GM23338 (cell line): ENCODE measurements around the gene JCHAIN. TPM values are rescaled to one million over a fixed set of nuclear protein-coding genes. Genes with fewer than 3 reads are reported as not detected.

Experiments
- ATAC-seq: fragments of 200-7000 bp; cut with Tn5 transposase; 3 replicates; pipeline ENCODE4 v1.9.1; 2020
- DNase-seq: peaks from one replicate; pipeline ENCODE4 v3.0.0-alpha.2; 2015; ENCODE audit warnings: low spot score
- H2AFZ ChIP-seq: fragments of 200-600 bp; sonication (generic); 2 replicates; pipeline ENCODE4 v1.8.0; 2016; ENCODE audit warnings: antibody characterized with exemption, mild to moderate bottlenecking, moderate library complexity
- H3F3A ChIP-seq: fragments of 200-600 bp; sonication (generic); replicated peaks from 2 replicates; pipeline ENCODE4 v1.8.0; 2017; ENCODE audit warnings: antibody characterized with exemption, mixed run types, low read depth
- H3K27ac ChIP-seq: fragments of 200-600 bp; sonication (generic); 2 replicates; pipeline ENCODE4 v1.6.1; 2016; ENCODE audit warnings: low read depth
- H3K27me3 ChIP-seq: fragments of 200-600 bp; sonication (generic); 2 replicates; pipeline ENCODE4 v1.8.0; 2016; ENCODE audit warnings: mild to moderate bottlenecking, mixed run types, moderate library complexity; ENCODE audit not compliant: insufficient read depth
- H3K36me3 ChIP-seq: fragments of 200-600 bp; sonication (generic); 2 replicates; pipeline ENCODE4 v1.8.0; 2016; ENCODE audit warnings: mild to moderate bottlenecking; ENCODE audit not compliant: insufficient read depth
- H3K4me1 ChIP-seq: fragments of 200-600 bp; sonication (generic); 2 replicates; pipeline ENCODE4 v1.8.0; 2016; ENCODE audit warnings: mild to moderate bottlenecking, moderate library complexity; ENCODE audit not compliant: insufficient read depth
- H3K4me2 ChIP-seq: fragments of 200-600 bp; sonication (generic); 2 replicates; pipeline ENCODE4 v1.7.1; 2017; ENCODE audit warnings: mixed run types
- H3K4me3 ChIP-seq: fragments of 200-600 bp; sonication (generic); 2 replicates; pipeline ENCODE4 v1.6.1; 2016; ENCODE audit warnings: mixed run types
- H3K79me2 ChIP-seq: fragments of 200-600 bp; sonication (generic); replicated peaks from 2 replicates; pipeline ENCODE4 v1.8.0; 2017; ENCODE audit warnings: mild to moderate bottlenecking; ENCODE audit not compliant: insufficient read depth
- H3K9me2 ChIP-seq: fragments of 200-600 bp; sonication (generic); 2 replicates; pipeline ENCODE4 v1.8.0; 2017; ENCODE audit not compliant: insufficient read depth
- H4K20me1 ChIP-seq: fragments of 200-600 bp; sonication (generic); replicated peaks from 2 replicates; pipeline ENCODE4 v1.8.0; 2017; ENCODE audit warnings: mild to moderate bottlenecking; ENCODE audit not compliant: insufficient read depth
- H3K27ac Mint-ChIP-seq: 2 replicates; pipeline ENCODE4 v1.8.0; 2020; ENCODE audit warnings: inconsistent platforms, mild to moderate bottlenecking, moderate library complexity, mixed read lengths
- H3K27me3 Mint-ChIP-seq: 3 replicates; pipeline ENCODE4 v1.8.0; 2022; ENCODE audit warnings: low read depth, mild to moderate bottlenecking, moderate library complexity, mixed read lengths, inconsistent platforms; ENCODE audit not compliant: insufficient read depth, poor library complexity
- H3K36me3 Mint-ChIP-seq: 3 replicates; pipeline ENCODE4 v1.8.0; 2021; ENCODE audit warnings: low read depth, mild to moderate bottlenecking, inconsistent platforms, moderate library complexity, mixed read lengths
- H3K4me1 Mint-ChIP-seq: 3 replicates; pipeline ENCODE4 v1.8.0; 2020; ENCODE audit warnings: mild to moderate bottlenecking, inconsistent platforms, mixed read lengths
- H3K4me3 Mint-ChIP-seq: 3 replicates; pipeline ENCODE4 v1.8.0; 2021; ENCODE audit warnings: moderate library complexity, mild to moderate bottlenecking, inconsistent platforms, mixed read lengths
- H3K9me3 Mint-ChIP-seq: 3 replicates; pipeline ENCODE4 v1.8.0; 2020; ENCODE audit warnings: moderate library complexity, mild to moderate bottlenecking, inconsistent platforms, mixed read lengths
- CREB1 ChIP-seq: fragments of 250-450 bp; sonication (Bioruptor Pico); IDR thresholded peaks from 2 replicates; pipeline ENCODE4 v1.5.0; 2020; ENCODE audit warnings: low read depth, mild to moderate bottlenecking, moderate library complexity
- EZH2phosphoT487 ChIP-seq: fragments of 200-600 bp; sonication (generic); IDR thresholded peaks from one replicate; pipeline ENCODE4 v1.8.1; 2018; ENCODE audit warnings: antibody characterized with exemption; ENCODE audit not compliant: unreplicated experiment
- JUNB ChIP-seq: IDR thresholded peaks from one replicate; pipeline ENCODE4 v1.6.1; 2016; ENCODE audit warnings: antibody characterized with exemption; ENCODE audit not compliant: unreplicated experiment
- POLR2AphosphoS5 ChIP-seq: IDR thresholded peaks from 2 replicates; pipeline ENCODE4 v1.6.1; 2016; ENCODE audit warnings: antibody characterized with exemption, low read depth
- STAT1 ChIP-seq: IDR thresholded peaks from one replicate; pipeline ENCODE4 v1.6.1; 2016; ENCODE audit warnings: antibody characterized with exemption; ENCODE audit not compliant: unreplicated experiment
- ZNF114 ChIP-seq: fragments of 250-450 bp; sonication (Bioruptor Pico); IDR thresholded peaks from 2 replicates; pipeline ENCODE4 v1.5.0; 2020; ENCODE audit warnings: mild to moderate bottlenecking, moderate library complexity
- ZNF331 ChIP-seq: fragments of 250-450 bp; sonication (Bioruptor Pico); IDR thresholded peaks from 2 replicates; pipeline ENCODE4 v1.5.0; 2020; ENCODE audit warnings: low read depth, mild to moderate bottlenecking, moderate library complexity
- polyA plus RNA-seq: library from polyadenylated mRNA; unstranded; fragments of >200 nt; fragmentation: Nextera tagmentation; extraction: Ambion mirVana; gene quantifications from 2 replicates; pipeline ENCODE4 v1.2.1, GENCODE V29; 2016
- total RNA-seq: library from RNA; depleted of rRNA; stranded (reverse); fragments of >200 nt; shearing (Covaris generic); gene quantifications from 2 replicates; pipeline ENCODE4 v1.2.3, GENCODE V29; 2014
- TF ChIP-seq, protein P1 (sequence below), 2 experiments: fragments of 200-600 bp in 1 of 2; sonication (generic) in 1 of 2; conservative IDR thresholded peaks; 2 replicates each; pipeline versions ENCODE4 v1.5.1 to v1.6.1; 2016 to 2017; ENCODE audit warnings: antibody characterized with exemption in 2 of 2, low read depth in 2 of 2, mild to moderate bottlenecking in 2 of 2, moderate library complexity in 1 of 2
- TF ChIP-seq, protein P2 (sequence below): IDR thresholded peaks from 2 replicates; pipeline ENCODE4 v1.6.1; 2016; ENCODE audit warnings: antibody characterized with exemption
- TF ChIP-seq, protein P3 (sequence below): IDR thresholded peaks from one replicate; pipeline ENCODE4 v1.6.1; 2018; ENCODE audit warnings: antibody characterized with exemption; ENCODE audit not compliant: unreplicated experiment
- TF ChIP-seq, protein P4 (sequence below): fragments of 250-450 bp; sonication (Bioruptor Pico); IDR thresholded peaks from 2 replicates; pipeline ENCODE4 v1.5.0; 2020; ENCODE audit warnings: mild to moderate bottlenecking, moderate library complexity

The JCHAIN gene
- total and polyA plus RNA-seq, 2 experiments from 2014 or later, result 0.23 TPM; not detected in 1

DNA sequence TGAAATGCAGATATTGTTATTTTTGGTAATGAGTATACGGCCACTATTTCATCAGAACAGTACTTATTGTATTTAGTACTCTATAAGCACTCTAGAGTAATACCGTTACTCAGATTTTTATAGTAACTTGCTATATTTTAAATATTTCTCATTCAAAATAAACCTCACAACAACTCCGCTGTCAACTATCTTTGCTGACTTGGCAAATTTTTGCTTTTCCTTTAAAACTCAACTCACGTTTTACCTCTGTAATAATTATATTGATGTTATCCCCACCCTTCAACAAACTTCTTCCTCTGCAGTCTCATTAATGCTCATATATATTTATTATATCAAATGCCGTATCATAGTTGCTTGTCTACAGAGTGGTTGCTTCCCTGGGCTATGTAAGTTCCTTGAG, 9.0 kb downstream of the JCHAIN start:
- Histone ChIP-seq H3K36me3 (no peaks in the 10 kb centered on the region), H3F3A (no peaks in the 10 kb centered on the region), H3K79me2 (no peaks in the 10 kb centered on the region), H3K27me3 (no peaks in the 10 kb centered on the region), H3K4me1 (no peaks in the 10 kb centered on the region), H2AFZ (no peak overlapping the region), H3K4me3 (no peak overlapping the region), H3K9me2 (no peaks in the 10 kb centered on the region), H3K4me2 (no peak overlapping the region), H4K20me1 (no peaks in the 10 kb centered on the region), H3K27ac (no peak overlapping the region)
- H3K36me3 Mint-ChIP-seq, result no peaks in the 10 kb centered on the region
- TF ChIP-seq, protein P1, sequence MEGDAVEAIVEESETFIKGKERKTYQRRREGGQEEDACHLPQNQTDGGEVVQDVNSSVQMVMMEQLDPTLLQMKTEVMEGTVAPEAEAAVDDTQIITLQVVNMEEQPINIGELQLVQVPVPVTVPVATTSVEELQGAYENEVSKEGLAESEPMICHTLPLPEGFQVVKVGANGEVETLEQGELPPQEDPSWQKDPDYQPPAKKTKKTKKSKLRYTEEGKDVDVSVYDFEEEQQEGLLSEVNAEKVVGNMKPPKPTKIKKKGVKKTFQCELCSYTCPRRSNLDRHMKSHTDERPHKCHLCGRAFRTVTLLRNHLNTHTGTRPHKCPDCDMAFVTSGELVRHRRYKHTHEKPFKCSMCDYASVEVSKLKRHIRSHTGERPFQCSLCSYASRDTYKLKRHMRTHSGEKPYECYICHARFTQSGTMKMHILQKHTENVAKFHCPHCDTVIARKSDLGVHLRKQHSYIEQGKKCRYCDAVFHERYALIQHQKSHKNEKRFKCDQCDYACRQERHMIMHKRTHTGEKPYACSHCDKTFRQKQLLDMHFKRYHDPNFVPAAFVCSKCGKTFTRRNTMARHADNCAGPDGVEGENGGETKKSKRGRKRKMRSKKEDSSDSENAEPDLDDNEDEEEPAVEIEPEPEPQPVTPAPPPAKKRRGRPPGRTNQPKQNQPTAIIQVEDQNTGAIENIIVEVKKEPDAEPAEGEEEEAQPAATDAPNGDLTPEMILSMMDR (conservative IDR thresholded peaks at IDR 0.05; ENCODE audit: low read depth in 2 of 2), result no peak
- no peak for TF ChIP-seq JUNB
- TF ChIP-seq CREB1 (CRISPR knock-in tag), result no peak
- no peak for TF ChIP-seq ZNF331
- TF ChIP-seq, protein P2, sequence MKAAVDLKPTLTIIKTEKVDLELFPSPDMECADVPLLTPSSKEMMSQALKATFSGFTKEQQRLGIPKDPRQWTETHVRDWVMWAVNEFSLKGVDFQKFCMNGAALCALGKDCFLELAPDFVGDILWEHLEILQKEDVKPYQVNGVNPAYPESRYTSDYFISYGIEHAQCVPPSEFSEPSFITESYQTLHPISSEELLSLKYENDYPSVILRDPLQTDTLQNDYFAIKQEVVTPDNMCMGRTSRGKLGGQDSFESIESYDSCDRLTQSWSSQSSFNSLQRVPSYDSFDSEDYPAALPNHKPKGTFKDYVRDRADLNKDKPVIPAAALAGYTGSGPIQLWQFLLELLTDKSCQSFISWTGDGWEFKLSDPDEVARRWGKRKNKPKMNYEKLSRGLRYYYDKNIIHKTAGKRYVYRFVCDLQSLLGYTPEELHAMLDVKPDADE, result no peak
- TF ChIP-seq, protein P3, sequence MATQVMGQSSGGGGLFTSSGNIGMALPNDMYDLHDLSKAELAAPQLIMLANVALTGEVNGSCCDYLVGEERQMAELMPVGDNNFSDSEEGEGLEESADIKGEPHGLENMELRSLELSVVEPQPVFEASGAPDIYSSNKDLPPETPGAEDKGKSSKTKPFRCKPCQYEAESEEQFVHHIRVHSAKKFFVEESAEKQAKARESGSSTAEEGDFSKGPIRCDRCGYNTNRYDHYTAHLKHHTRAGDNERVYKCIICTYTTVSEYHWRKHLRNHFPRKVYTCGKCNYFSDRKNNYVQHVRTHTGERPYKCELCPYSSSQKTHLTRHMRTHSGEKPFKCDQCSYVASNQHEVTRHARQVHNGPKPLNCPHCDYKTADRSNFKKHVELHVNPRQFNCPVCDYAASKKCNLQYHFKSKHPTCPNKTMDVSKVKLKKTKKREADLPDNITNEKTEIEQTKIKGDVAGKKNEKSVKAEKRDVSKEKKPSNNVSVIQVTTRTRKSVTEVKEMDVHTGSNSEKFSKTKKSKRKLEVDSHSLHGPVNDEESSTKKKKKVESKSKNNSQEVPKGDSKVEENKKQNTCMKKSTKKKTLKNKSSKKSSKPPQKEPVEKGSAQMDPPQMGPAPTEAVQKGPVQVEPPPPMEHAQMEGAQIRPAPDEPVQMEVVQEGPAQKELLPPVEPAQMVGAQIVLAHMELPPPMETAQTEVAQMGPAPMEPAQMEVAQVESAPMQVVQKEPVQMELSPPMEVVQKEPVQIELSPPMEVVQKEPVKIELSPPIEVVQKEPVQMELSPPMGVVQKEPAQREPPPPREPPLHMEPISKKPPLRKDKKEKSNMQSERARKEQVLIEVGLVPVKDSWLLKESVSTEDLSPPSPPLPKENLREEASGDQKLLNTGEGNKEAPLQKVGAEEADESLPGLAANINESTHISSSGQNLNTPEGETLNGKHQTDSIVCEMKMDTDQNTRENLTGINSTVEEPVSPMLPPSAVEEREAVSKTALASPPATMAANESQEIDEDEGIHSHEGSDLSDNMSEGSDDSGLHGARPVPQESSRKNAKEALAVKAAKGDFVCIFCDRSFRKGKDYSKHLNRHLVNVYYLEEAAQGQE, result no peak
- no peak for TF ChIP-seq ZNF114 (CRISPR knock-in tag)
- TF ChIP-seq STAT1, result no peak
- TF ChIP-seq, protein P4, sequence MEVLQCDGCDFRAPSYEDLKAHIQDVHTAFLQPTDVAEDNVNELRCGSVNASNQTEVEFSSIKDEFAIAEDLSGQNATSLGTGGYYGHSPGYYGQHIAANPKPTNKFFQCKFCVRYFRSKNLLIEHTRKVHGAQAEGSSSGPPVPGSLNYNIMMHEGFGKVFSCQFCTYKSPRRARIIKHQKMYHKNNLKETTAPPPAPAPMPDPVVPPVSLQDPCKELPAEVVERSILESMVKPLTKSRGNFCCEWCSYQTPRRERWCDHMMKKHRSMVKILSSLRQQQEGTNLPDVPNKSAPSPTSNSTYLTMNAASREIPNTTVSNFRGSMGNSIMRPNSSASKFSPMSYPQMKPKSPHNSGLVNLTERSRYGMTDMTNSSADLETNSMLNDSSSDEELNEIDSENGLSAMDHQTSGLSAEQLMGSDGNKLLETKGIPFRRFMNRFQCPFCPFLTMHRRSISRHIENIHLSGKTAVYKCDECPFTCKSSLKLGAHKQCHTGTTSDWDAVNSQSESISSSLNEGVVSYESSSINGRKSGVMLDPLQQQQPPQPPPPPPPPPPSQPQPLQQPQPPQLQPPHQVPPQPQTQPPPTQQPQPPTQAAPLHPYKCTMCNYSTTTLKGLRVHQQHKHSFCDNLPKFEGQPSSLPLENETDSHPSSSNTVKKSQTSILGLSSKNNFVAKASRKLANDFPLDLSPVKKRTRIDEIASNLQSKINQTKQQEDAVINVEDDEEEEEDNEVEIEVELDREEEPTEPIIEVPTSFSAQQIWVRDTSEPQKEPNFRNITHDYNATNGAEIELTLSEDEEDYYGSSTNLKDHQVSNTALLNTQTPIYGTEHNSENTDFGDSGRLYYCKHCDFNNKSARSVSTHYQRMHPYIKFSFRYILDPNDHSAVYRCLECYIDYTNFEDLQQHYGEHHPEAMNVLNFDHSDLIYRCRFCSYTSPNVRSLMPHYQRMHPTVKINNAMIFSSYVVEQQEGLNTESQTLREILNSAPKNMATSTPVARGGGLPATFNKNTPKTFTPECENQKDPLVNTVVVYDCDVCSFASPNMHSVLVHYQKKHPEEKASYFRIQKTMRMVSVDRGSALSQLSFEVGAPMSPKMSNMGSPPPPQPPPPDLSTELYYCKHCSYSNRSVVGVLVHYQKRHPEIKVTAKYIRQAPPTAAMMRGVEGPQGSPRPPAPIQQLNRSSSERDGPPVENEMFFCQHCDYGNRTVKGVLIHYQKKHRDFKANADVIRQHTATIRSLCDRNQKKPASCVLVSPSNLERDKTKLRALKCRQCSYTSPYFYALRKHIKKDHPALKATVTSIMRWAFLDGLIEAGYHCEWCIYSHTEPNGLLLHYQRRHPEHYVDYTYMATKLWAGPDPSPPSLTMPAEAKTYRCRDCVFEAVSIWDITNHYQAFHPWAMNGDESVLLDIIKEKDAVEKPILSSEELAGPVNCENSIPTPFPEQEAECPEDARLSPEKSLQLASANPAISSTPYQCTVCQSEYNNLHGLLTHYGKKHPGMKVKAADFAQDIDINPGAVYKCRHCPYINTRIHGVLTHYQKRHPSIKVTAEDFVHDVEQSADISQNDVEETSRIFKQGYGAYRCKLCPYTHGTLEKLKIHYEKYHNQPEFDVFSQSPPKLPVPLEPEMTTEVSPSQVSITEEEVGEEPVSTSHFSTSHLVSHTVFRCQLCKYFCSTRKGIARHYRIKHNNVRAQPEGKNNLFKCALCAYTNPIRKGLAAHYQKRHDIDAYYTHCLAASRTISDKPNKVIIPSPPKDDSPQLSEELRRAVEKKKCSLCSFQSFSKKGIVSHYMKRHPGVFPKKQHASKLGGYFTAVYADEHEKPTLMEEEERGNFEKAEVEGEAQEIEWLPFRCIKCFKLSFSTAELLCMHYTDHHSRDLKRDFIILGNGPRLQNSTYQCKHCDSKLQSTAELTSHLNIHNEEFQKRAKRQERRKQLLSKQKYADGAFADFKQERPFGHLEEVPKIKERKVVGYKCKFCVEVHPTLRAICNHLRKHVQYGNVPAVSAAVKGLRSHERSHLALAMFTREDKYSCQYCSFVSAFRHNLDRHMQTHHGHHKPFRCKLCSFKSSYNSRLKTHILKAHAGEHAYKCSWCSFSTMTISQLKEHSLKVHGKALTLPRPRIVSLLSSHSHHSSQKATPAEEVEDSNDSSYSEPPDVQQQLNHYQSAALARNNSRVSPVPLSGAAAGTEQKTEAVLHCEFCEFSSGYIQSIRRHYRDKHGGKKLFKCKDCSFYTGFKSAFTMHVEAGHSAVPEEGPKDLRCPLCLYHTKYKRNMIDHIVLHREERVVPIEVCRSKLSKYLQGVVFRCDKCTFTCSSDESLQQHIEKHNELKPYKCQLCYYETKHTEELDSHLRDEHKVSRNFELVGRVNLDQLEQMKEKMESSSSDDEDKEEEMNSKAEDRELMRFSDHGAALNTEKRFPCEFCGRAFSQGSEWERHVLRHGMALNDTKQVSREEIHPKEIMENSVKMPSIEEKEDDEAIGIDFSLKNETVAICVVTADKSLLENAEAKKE (CRISPR knock-in tag), result no peak
- TF ChIP-seq EZH2phosphoT487, result no peak
- no peak for TF ChIP-seq POLR2AphosphoS5
- no peak overlapping the region for H3K4me3 Mint-ChIP-seq
- no peak for DNase-seq
- no peak overlapping the region for H3K27ac Mint-ChIP-seq
- no peaks in the 10 kb centered on the region for H3K4me1 Mint-ChIP-seq
- no peaks in the 10 kb centered on the region for H3K9me3 Mint-ChIP-seq
- ATAC-seq, result no peak
- no peaks in the 10 kb centered on the region for H3K27me3 Mint-ChIP-seq
